GM12878 (cell line): Measurements from ENCODE around the gene DAAM1. TPM values are rescaled to one million over a fixed set of nuclear protein-coding genes. Genes with fewer than 3 reads are reported as not detected.

Experiments
- ATAC-seq: fragments of 200-7000 bp; cut with Tn5 transposase; 3 replicates; pipeline ENCODE4 v1.9.1; 2020; ENCODE audit warnings: mild to moderate bottlenecking, moderate library complexity
- BruUV-seq: library from RNA; stranded (reverse); fragments of 400-500 nt; replicated peaks from 2 replicates; lab custom pipeline; 2021; lab: Mats Ljungman, UMichigan
- CTCF ChIA-PET: fragments of 300-600 bp; sonication (Branson Sonifier 250); formaldehyde crosslinking; extraction: SDS; loops from one replicate; lab custom pipeline; 2021; ENCODE audit warnings: inconsistent platforms; lab: Yijun Ruan, JAX
- POLR2A ChIA-PET: fragments of 350-600 bp; formaldehyde crosslinking; extraction: SDS; loops from one replicate; lab custom pipeline; 2021; ENCODE audit warnings: inconsistent platforms; lab: Charles Lee
- RAD21 ChIA-PET: fragments of 300-600 bp; sonication (Branson Sonifier 250); formaldehyde crosslinking; loops from one replicate; lab custom pipeline; 2023; ENCODE audit warnings: antibody characterized with exemption; ENCODE audit not compliant: unreplicated experiment; lab: Charles Lee
- SMC1A ChIA-PET: fragments of 300-600 bp; sonication (Branson Sonifier 250); formaldehyde crosslinking; loops from one replicate; lab custom pipeline; 2023; ENCODE audit not compliant: unreplicated experiment, uncharacterized antibody; lab: Charles Lee
- DNase-seq: peaks from one replicate; pipeline ENCODE4 v3.0.0-alpha.2; 2011; ENCODE audit warnings: low read depth, low spot score
- FAIRE-seq: peaks from 3 replicates; lab custom pipeline; 2011; peaks lifted over from hg19 to GRCh38; lab: Jason Lieb, UNC
- H2AFZ ChIP-seq: 2 replicates; pipeline ENCODE4 v1.6.0; 2011; ENCODE audit warnings: low read depth, low read length, control low read depth; ENCODE audit not compliant: control insufficient read depth
- H3K27ac ChIP-seq: 2 replicates; pipeline ENCODE4 v1.5.1; 2011; ENCODE audit warnings: control low read depth; ENCODE audit not compliant: control insufficient read depth, insufficient read depth
- H3K27me3 ChIP-seq, 2 experiments: replicated peaks in 1 of 2; 2 replicates each; pipeline versions ENCODE4 v1.6.0 to v1.6.1; 2011; ENCODE audit warnings: low read length in 1 of 2; ENCODE audit not compliant: control insufficient read depth in 2 of 2, insufficient read depth in 2 of 2
- H3K36me3 ChIP-seq, 2 experiments: 2 replicates each; pipeline ENCODE4 v1.5.1; 2011; ENCODE audit warnings: low read length in 1 of 2; ENCODE audit not compliant: control insufficient read depth in 2 of 2, insufficient read depth in 2 of 2
- H3K4me1 ChIP-seq: 2 replicates; pipeline ENCODE4 v1.6.1; 2011; ENCODE audit warnings: mild to moderate bottlenecking, low read length, moderate library complexity, mixed read lengths; ENCODE audit not compliant: control insufficient read depth, insufficient read depth
- H3K4me2 ChIP-seq: 2 replicates; pipeline ENCODE4 v1.6.0; 2011; ENCODE audit warnings: control low read depth; ENCODE audit not compliant: control insufficient read depth, insufficient read depth
- H3K4me3 ChIP-seq: fragments of 200-600 bp; sonication (generic); 2 replicates; pipeline ENCODE4 v1.5.1; 2016
- H3K79me2 ChIP-seq: 2 replicates; pipeline ENCODE4 v1.6.0; 2011; ENCODE audit warnings: low read length; ENCODE audit not compliant: control insufficient read depth, insufficient read depth
- H3K9ac ChIP-seq: 2 replicates; pipeline ENCODE4 v1.8.0; 2011; ENCODE audit warnings: low read length, control low read depth, mixed read lengths; ENCODE audit not compliant: control insufficient read depth, insufficient read depth
- H3K9me3 ChIP-seq: replicated peaks from 3 replicates; pipeline ENCODE4 v1.5.1; 2011; ENCODE audit warnings: mild to moderate bottlenecking, low read length; ENCODE audit not compliant: control insufficient read depth, insufficient read depth
- H4K20me1 ChIP-seq: 2 replicates; pipeline ENCODE4 v1.6.0; 2011; ENCODE audit not compliant: control insufficient read depth, insufficient read depth
- BCL3 ChIP-seq: IDR thresholded peaks from 2 replicates; pipeline ENCODE4 v1.6.1; 2011; ENCODE audit warnings: borderline replicate concordance, low read depth, mild to moderate bottlenecking, moderate library complexity, low read length; ENCODE audit not compliant: insufficient read depth, poor library complexity, severe bottlenecking
- BCLAF1 ChIP-seq: fragments of 450-650 bp; IDR thresholded peaks from 2 replicates; pipeline ENCODE4 v1.6.1; 2017; ENCODE audit warnings: antibody characterized with exemption, mild to moderate bottlenecking, moderate library complexity
- CBX3 ChIP-seq: fragments of 200-600 bp; sonication (generic); IDR thresholded peaks from 2 replicates; pipeline ENCODE4 v1.6.1; 2016; ENCODE audit warnings: low read depth, borderline replicate concordance
- CEBPB ChIP-seq, 2 experiments: fragments of 150-350 bp in 1 of 2; IDR thresholded peaks; 2 replicates each; pipeline ENCODE4 v1.6.1; 2012 to 2014; ENCODE audit warnings: low read depth in 2 of 2, low read length in 2 of 2, borderline replicate concordance in 1 of 2, inconsistent platforms in 1 of 2
- CREB1 ChIP-seq: IDR thresholded peaks from 2 replicates; pipeline ENCODE4 v1.6.1; 2012; ENCODE audit warnings: low read depth, mild to moderate bottlenecking, inconsistent platforms
- EZH2 ChIP-seq: IDR thresholded peaks from 2 replicates; pipeline ENCODE4 v1.6.1; 2012; ENCODE audit warnings: low read depth, mild to moderate bottlenecking, control low read depth, inconsistent platforms, low read length, borderline replicate concordance; ENCODE audit not compliant: control insufficient read depth
- IKZF2 ChIP-seq, 2 experiments: fragments of 450-650 bp; IDR thresholded peaks; 2 replicates each; pipeline ENCODE4 v1.6.1; 2017; ENCODE audit warnings: mild to moderate bottlenecking in 2 of 2, moderate library complexity in 2 of 2
- NFXL1 ChIP-seq: fragments of 450-650 bp; IDR thresholded peaks from 2 replicates; pipeline ENCODE4 v1.6.1; 2017; ENCODE audit warnings: antibody characterized with exemption, mild to moderate bottlenecking, borderline replicate concordance
- PML ChIP-seq: IDR thresholded peaks from 2 replicates; pipeline ENCODE4 v1.6.1; 2012; ENCODE audit warnings: low read length, inconsistent platforms
- RUNX3 ChIP-seq: IDR thresholded peaks from 2 replicates; pipeline ENCODE4 v1.6.1; 2012; ENCODE audit warnings: low read length, inconsistent platforms
- SMARCA5 ChIP-seq: fragments of 450-650 bp; IDR thresholded peaks from 2 replicates; pipeline ENCODE4 v1.6.1; 2017; ENCODE audit warnings: mild to moderate bottlenecking
- ZBTB4 ChIP-seq: fragments of 450-650 bp; formaldehyde crosslinking; IDR thresholded peaks from 2 replicates; pipeline ENCODE4 v1.4.0; 2022; ENCODE audit warnings: mild to moderate bottlenecking, moderate library complexity
- ZNF622 ChIP-seq: fragments of 450-650 bp; IDR thresholded peaks from 2 replicates; pipeline ENCODE4 v1.6.1; 2017; ENCODE audit warnings: mild to moderate bottlenecking, inconsistent platforms
- whole genome bisulfite sequencing: methylation state at CpG from one replicate; pipeline ENCODE4 v1.1.6; 2016; ENCODE audit warnings: low lambda C conversion rate; ENCODE audit not compliant: insufficient replicate concordance, insufficient coverage; ENCODE audit errors: missing lambda C conversion rate; 5-methylcytosine and 5-hydroxymethylcytosine counted together
- in situ Hi-C: fragments of 300-500 bp; cut with MboI; formaldehyde crosslinking; loops from 9 replicates; pipeline ENCODE4 v1.14.3; 2018; ENCODE audit warnings: mixed read lengths
- intact Hi-C: fragments of 100-400 bp; cut with micrococcal nuclease; formaldehyde crosslinking; loops from one replicate; pipeline ENCODE4 v1.14.2; 2022; ENCODE audit not compliant: unreplicated experiment
- polyA plus RNA-seq, 11 experiments: library from polyadenylated mRNA; depleted of rRNA in 4 of 11; unstranded in 6 of 11; stranded (reverse) in 5 of 11; fragments of >200 nt; fragmentation: Nextera tagmentation in 4 of 11; fragmentation: Illumina TruSeq in 1 of 11; extraction: Ambion mirVana in 4 of 11; extraction: Trizol in 1 of 11; gene quantifications; 1 replicate in 1 of 11; 2 replicates in 10 of 11; pipeline versions ENCODE4 v1.2.1 to v1.2.3, GENCODE V29; 2011 to 2016; ENCODE audit warnings: inconsistent platforms in 2 of 11, missing spikeins in 2 of 11, low read depth in 1 of 11
- total RNA-seq, 4 experiments: library from RNA; depleted of rRNA in 3 of 4; stranded (reverse); fragments of >200 nt in 3 of 4; fragmentation: Illumina TruSeq in 1 of 4; extraction: Trizol in 1 of 4; gene quantifications; 2 replicates each; pipeline versions ENCODE4 v1.2.1 to v1.2.3, GENCODE V29; 2013 to 2021

DAAM1 gene
- total and polyA plus RNA-seq, 10 of the 15 experiments (the other 5 are each of a cell fraction or from before 2014, with no cell fraction given) = 13.8 to 32.4 (median 24.2) TPM

GRCh38 chr14:59346329-59346728, 157.9 kb downstream of the DAAM1 start:
- no peak for TF ChIP-seq IKZF2 (IDR thresholded peaks at IDR 0.05)
- no peak for TF ChIP-seq CEBPB (IDR thresholded peaks at IDR 0.05; ENCODE audit: borderline replicate concordance in 1 of 2, low read depth in 2 of 2, low read length in 2 of 2)
- TF ChIP-seq BCL3 = no peak
- no peak for TF ChIP-seq PML
- no peak for TF ChIP-seq NFXL1
- no peak for TF ChIP-seq ZNF622
- no peak for TF ChIP-seq BCLAF1
- TF ChIP-seq RUNX3 = no peak
- no peak for TF ChIP-seq CREB1
- TF ChIP-seq SMARCA5 = no peak
- no peak for TF ChIP-seq CBX3
- no peak for TF ChIP-seq EZH2
- no peak for TF ChIP-seq ZBTB4 (CRISPR knock-in tag)
- Histone ChIP-seq H3K4me2 (no peak overlapping the region), H3K27ac (no peak overlapping the region), H3K36me3 (peaks cover 2 to 9% of the 10 kb centered on the region in 2 experiments; a peak in 2 of 4 replicates), H3K4me3 (no peak overlapping the region), H3K79me2 (no peaks in the 10 kb centered on the region), H3K9me3 (no peaks in the 10 kb centered on the region), H3K9ac (no peak overlapping the region), H4K20me1 (no peaks in the 10 kb centered on the region), H3K27me3 (no peaks in the 10 kb centered on the region), H2AFZ (no peak overlapping the region), H3K4me1 (no peaks in the 10 kb centered on the region)
- CTCF ChIA-PET = no interaction called here
- no TSS peak for BruUV-seq
- in situ Hi-C loops (no loop called here), intact Hi-C loops (loop anchor here (5.0 kb wide), 1 partner anchor 1144 kb away; the partner anchor contains the start of gene ACTR10)
- ATAC-seq = no peak
- DNase-seq = no peak
- SMC1A ChIA-PET = interaction anchor here (1.6 kb wide), 1 partner anchor 23 kb away, joined by 4 read pairs; no protein-coding TSS in a partner anchor
- 100% methylated on average over 1 of the region's 1 CpG for WGBS
- RAD21 ChIA-PET = no interaction called here
- no peak for FAIRE-seq
- POLR2A ChIA-PET = no interaction called here
